Activated CD8-positive, alpha-beta memory T cell treated with anti-CD3 and anti-CD28 coated beads for 1 hour (primary cell): ENCODE data around the gene DNM3.
A peak's percentile ranks its signal among the peaks of the same experiment; 100 is the strongest.

ENCODE experiments used
- DNase-seq, 2 donors: peaks; one replicate each; pipeline ENCODE4 v3.0.0-alpha.2; 2020; ENCODE audit warnings: low read depth in 1 of 2; ENCODE audit errors: extremely low read depth in 1 of 2

DNM3 gene

DNA sequence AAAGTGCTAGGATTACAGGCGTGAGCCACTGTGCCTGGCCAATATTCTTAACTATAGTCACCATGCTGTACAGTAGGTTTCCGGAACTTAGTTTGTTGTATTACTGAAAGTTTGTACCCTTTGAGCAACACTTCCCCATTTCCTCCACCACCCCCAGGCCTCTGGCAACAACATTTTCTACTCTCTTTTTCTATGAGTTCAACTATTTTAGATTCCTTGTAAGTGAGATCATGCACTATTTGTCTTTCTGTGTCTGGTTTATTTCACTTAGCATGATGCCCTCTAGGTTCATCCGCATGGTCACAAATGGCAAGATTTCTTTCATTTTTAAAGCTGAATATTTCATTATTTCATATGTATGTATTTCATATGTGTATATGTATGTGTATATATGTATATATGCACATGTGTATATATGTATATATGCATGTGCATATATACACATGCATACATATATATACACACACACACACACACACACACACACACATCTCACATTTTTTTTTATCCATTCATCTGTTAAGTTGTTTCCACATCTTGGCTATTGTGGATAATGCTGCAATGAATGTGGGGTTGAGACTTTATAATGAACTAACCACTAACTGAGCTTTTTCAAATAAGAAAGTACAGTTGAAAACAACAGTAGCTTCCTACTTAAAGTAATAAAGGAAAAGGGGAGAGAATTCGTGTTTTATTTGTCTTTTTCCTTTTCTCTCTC lies 322.4 kb downstream of the DNM3 start:
- DNase-seq, result no peak

DNA sequence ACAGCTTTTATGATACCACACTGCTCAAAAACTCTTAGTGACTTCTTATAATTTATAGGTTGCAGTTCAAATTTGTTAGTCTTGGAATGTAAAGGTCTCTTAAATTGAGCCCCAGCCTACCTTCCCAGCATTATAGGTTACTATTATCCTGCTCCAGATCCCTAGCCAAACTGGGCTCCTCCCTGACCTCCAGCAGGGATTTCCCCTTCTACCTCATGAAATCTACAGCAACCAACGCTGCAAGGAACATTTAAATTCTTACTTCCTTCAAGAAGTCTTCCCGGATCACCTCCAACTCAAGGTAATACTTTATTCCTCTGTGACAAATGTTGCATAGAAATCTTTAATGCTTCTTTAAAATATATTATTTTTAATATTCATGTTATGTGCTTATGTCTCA lies 324.1 kb downstream of the DNM3 start:
- DNase-seq, result no peak

DNA sequence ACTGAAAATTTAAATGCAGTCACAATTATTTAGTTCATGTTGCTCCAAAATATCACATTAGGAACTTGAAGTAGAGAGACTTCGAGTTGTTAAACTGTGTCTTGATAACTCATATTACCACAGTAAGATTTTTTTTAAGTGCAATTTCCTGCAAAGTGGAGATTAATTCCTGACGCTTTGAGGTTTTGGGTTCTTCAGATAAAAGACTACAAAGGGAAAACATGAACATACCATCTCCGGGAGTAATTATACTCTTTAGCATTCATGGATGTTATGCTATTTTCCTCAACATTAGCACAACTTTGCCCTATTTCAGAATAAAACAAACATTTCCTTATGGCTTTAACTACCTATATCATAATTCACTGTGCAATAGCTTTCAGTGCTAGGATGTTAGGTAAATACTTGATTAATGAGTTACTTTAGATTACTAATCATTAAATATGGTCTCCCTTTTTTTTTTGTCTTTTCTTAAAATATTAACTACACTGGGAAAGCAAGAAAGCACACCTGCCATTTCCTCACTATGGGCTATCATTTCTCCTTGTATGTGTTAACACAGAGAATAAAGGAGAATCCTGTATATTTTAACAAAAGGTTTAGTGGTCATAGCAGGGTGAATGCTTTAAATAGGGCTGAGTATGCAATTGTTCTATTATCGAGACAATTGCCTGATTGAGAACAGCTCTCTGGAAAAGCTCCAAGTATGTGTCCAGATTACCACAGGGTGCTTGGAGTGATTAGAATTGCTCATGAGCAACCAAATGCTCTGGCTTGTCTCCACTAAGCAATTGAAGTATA lies 326.7 kb downstream of the DNM3 start:
- no peak for DNase-seq

DNA sequence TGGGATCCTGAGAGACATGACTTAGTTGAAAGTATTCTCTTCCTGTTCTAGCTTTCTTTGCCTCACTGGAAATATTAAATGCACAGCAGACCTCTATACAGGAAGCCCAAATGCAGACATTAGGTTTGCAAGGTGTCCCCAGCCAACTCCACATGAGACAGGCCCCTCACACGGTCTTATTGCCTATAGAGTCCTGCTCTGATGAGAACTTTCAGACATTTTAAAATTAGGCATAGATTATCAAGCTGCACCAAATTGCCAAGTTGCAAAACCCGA lies 327.2 kb downstream of the DNM3 start:
- DNase-seq, result no peak

DNA sequence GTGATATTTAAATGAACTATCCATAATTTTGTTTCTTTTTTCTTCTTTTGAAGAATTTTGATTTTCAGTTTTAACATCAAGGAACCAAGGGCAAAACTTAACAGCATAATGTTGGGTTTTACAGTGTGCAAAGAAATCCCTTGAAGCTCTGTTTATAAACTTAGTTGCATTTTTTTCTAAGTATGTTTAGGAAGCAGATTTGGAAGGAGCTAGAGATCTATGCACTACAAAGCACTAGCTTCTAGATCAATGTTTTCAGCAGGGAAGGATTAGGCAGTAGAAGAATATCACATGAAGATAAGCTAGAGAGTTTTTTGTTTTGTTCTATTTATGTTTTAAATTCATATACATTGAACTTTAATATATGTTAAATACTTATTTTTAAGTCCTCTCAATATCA lies 328.5 kb downstream of the DNM3 start:
- DNase-seq, result no peak

DNA sequence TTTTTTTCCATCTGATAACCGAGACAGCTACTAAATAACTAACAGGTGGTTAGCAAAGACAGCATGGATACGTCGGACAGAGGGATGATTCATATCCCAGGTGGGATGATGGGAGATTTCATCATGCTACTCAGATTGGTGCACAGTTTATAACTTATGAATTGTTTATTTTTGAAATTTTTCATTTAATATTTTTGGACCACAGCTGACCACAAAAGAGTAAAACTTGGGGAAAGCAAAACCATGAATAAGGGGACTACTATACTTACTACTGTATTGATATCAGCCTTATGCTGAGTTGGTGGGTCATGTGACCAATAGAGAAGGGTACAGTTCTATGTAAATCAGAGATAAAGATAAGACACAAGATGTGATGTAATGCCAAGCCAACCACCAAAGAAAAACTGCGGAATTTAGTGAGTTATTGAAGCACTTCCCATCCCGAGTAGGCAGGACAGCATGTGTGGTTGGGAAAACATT lies 331.1 kb downstream of the DNM3 start:
- DNase-seq, result no peak

DNA sequence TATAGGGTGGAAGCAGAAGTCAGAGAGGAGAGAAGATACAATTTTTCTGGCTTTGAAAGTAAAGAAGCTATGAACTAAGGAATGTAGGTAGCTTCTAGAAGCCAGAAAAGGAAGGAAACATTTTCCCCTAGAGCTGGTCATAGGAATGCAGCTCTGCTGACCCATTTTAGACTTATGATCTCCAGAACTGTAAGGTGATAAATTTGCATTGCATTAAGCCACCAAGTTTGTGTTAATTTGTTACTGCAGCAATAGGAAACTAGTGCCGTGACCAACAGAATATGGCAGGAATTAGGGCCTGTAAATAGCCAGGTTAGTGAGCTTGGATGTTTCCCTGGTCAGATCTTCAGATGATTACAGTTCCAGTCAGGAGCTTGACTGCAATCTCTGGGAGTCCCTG lies 334.9 kb downstream of the DNM3 start:
- no peak for DNase-seq

DNA sequence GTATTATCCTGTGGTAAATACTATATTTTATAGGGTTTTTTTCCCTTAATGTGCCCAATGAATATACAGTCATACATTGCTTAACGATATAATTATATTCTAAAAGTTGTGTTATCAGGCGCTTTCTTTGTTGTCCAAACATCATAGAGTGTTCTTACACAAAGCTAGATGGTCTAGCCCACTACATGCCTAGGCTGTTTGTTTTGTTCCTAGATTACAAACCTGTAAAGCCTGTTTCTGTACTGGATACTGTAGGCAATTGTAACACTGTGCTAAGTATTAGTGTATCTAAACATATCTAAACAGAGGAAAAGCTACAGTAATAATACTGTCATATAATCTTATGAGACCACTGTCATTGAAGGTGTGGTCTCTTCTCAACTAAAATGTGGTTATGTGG lies 336.6 kb downstream of the DNM3 start:
- no peak for DNase-seq

DNA sequence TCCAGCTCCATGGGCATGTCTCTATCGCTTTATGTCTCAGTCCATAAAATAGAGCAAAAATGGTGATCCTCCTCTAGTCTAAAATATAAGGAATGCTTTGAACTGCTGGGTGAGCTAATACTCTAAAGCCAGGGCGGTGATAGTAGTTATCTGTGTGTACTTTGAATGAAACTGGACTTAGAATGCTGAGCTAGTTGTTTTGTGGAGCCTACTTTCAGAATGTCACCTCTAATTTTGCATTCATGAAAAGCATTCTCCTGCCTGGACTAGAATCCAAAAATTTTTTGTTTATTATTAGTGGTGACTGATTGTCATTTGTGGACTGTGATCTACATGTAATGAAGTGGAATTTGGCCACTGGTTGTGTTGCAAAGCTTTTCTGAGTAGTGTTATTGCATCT lies 337.6 kb downstream of the DNM3 start:
- no peak for DNase-seq

DNA sequence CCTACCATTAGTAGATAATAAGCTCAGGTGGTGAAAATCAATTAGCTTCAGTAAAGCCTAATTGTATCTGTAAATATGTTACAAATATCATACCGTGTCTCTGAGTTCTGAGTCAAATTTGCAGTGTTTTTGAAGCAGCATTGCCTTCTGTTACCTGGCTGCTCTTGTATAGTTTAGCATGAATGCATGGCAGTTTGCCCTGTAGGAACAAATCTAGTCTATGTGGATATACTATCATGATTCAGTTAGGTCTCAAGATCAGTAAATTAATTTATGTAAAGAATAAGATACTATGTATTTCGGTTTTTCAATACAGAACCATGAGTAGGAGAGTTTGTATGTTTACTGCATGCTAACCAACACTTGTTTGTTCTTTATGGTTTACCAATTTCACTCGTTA lies 338.6 kb downstream of the DNM3 start:
- no peak for DNase-seq

DNA sequence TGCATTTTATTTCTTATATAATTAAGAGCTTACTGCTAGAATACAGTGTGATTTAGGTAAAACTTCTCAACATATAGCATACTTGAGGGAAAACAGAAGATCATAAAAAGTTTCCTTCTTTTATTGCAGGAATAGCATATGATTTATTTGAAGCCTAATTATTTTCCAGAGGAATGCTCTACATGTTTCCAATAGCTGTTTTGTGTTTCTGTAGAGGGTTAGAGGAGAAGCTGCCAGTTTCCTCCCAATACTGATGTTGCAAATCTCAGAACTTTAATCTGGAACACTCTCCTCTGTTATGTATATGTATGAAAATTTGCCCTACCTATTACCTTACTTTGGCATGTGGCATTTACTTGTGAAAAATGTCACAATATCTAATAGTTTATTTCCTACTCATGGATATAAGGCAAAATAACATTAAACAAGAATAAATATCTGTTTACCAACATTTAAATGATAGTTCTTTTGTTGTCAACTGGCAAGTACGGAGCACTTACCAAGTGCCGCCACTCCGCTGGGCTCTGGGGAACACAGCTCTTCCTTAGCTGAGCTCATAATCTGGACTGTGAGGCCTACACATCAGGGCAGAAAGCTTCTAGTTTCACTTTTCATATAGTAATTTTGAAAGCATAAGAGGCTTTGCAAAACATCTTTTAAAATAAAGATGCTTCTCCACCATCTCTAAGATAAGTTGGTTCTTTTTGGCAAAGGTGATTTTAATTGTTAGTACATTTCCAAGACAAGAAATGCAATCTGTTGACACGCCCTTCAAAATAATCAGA lies 339.4 kb downstream of the DNM3 start:
- peak in 1 of 2 donors; percentile 19 for DNase-seq

DNA sequence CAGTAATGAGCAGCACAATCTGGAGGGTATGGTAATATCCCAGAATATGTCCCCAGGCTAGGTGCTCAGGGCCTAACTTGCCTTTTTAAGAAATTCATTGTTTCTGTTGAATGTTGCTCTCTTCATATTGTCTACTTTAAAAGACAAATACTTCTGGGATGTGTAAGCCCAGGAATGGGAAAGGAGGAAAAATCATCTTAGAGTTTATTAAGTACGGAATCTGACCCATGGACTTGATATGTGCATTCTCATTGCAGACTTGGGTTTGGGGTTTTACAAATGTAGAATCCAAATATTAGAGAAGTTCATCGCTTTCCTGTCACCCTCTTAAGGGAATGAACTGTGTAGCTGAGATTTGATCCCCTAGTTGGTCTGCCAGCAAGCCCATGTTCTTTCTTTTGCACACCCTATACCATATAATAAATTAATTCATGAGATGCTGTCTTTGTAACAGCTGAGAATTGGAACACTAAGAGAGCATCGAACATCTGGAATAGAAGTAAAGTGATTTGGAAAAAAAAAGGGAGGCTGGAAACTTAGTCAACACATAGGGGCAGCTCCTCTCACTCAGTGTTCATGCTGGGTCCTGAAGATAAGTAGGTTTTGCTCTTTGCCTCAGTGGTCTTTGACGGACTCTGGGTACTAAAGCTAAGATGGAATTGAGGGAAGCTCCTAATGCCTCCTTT lies 343.4 kb downstream of the DNM3 start:
- no peak for DNase-seq

DNA sequence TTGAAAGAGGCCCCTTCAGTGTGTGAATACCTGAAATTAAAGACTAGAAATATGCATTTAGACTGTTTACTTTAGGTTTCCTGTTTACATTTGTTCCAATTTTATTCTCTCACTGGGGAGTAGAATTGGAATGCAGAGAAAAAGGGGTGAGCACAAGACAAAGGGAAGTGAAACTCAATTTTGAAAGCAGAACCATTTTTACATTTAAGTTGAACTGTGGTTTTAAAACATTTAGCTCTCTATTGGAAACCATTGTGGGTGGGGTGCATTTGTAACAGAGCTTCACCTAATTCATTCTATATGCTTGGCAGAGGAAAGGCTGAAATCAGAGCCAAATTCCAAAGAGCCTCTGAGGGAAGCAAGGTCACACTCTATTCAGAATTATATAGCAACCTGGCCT lies 343.9 kb downstream of the DNM3 start:
- no peak for DNase-seq

DNA sequence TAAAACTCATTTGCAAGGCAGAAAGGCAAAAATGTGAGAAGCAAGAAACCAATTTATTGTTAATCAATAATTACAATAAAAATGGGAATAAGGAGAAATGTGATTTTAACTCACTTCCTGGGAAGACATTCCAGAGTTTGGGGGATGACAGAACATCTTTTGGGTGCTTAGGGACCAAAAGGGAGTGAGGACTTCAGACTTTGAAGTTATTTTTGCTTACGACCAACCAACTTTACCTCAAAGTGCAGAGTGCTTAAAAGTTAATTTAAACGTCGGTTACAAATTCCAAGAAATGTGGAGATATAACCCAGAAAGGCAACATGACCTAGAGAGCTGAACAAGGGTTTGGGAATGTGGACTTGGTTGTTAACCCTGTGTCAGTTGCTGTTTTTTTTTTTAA lies 344.7 kb downstream of the DNM3 start:
- no peak for DNase-seq

DNA sequence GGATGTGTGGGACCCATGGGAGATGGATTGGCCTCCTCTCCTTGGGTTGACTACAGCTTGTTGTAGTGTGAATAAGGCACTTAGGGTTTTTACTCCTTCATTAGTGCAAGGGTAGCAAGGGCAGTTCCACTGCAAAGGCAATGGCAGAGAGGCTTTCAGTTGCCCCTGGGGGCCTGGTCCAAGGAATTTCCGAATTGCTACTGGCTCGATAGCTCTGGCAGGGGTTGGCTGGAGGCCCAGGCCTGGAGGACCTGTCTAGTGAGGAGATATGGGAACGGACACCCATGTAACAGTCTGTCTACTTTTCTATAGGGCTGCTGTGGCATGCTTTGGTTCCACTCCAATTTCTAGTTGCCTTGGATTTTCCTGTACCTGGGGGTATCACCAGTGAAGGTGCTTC lies 360.3 kb downstream of the DNM3 start:
- DNase-seq, result no peak

DNA sequence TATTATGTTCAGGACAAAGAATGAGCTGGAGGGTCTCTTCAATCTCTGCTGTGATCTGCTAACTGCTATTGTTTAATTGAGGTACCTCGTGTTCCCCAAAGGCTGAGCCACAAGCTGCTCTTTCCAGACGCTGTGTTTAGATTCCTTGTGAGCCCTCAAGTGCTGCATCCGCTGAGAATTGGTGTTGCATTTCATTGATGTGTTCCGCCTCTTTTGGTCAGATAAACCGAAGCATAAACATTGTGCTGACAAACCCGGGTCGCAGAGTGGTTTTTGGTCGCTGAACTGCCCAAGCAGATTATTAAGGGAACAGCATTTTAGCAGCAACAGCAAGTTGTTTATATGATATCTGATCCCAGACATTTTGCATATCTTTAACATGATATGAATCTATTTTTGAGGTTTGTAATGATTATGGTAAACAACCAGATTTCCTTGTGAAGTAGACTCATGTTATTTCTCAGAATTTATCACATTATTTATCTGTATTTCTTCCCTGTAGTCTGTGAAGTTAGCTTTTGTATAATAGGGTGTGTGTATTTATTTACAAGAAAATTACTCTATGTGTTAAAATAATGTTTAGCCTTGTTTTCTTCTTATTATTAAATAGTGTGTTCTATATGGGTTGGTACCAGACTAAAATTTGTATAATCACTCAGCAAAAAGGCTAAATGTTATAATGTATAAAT lies 362.0 kb downstream of the DNM3 start:
- no peak for DNase-seq

DNA sequence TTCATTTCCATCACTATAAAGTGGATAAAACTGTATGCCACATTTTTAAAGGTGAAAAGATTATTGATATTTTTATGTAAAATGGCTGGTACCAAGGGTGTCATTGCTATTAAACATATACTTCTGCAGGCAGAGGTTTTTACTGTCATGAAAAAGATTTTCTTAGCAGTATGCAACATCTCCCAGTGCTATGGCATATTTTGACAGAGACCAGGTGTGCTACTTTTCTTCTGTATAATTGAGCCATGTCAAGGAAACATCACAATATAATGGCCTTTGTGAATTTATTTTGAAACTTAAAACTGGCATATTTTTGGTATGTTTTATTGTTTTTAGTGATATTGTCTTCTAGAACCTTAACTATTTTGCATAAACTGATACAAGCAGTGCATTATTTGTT lies 362.6 kb downstream of the DNM3 start:
- DNase-seq, result no peak

DNA sequence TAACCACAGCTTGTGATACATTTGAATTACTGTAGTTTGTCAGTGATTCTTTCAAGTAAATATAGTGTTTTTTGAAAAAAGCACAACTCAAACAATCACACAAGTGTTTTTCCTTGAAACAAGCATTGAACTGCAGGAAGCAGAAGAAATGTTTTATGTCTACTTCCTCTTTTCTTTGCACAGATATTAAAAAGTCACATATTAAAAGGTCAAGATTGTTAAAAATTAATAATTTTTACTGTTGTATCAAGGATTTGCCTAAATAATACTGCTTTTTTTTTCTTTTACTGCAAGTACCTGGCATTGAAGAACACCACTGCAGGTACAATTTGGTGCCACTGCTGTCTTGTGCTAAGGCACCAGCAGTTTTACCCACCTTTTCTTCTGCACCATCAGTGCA lies 365.0 kb downstream of the DNM3 start:
- no peak for DNase-seq

DNA sequence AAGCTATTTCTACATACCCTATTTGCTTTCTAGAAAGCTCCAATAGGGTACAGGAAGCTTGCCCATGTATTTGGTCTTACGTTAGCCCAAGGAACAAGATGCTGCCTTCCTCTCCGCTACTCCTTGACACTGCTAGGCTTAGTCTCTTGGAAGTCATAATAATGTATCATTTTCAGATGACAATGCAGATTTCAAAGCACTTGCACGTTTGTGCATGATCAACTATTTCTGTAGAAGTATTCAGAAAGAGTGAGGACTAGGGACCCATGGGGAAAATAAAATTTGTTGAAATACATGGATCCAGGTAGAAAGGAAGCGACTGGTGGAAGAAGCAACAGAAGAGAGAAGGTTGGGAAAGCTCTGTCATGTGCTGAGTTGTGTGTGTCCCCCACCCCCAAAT lies 367.3 kb downstream of the DNM3 start:
- DNase-seq, result no peak

DNA sequence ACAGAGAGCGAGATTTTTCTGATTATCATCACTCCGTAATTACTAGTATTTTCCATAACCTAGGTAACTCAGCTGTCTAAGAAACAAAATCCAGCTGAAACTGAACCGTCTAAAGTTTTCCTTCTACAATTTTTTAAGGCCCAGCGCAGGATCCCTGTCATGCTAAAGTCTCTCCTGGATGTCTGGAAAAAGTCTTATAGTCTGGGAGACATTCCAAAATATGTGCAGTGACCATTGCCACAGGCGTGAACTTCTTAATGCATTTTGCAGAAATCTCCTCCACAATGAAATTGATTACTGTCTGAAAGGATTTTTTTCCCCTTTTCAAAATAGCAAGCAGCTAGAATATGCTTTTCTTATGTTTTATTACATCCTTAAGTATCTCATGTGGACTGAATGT lies 369.9 kb downstream of the DNM3 start:
- no peak for DNase-seq

DNA sequence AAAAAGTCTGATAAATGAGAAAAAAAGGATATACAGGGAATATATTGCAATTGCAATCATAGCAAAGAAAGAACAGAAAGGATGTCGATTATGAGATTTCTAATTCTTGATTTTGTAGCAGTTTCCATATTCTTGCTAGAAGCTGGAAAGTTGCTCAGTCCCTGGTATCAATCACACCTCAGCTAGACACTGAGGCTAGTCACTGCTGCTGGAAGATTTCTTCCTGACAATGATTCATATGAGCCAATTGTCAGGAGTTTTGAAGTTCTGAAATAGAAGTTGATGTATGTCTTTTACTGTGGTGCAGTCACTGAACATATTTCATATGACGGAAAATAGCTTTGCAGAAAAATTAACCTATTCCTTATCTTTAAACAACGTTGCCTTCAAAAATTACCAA lies 370.8 kb downstream of the DNM3 start:
- DNase-seq, result no peak
